Nephron (organoid): ENCODE measurements around the gene SPC24.
"Not testable (repeated sequence)": the region's sequence is repeated elsewhere in the genome, so short reads cannot be mapped to it uniquely, and the experiment has no call there.

Experiments
- H3K27ac Mint-ChIP-seq, 3 experiments: 2 replicates each; pipeline ENCODE4 v1.8.0; 2020; ENCODE audit warnings: mixed read lengths in 3 of 3, mild to moderate bottlenecking in 2 of 3, moderate library complexity in 1 of 3
- H3K27me3 Mint-ChIP-seq: 2 replicates; pipeline ENCODE4 v1.8.0; 2021; ENCODE audit warnings: low read depth, mild to moderate bottlenecking, moderate library complexity, mixed read lengths
- H3K36me3 Mint-ChIP-seq: 2 replicates; pipeline ENCODE4 v1.8.0; 2020; ENCODE audit warnings: low read depth, mixed read lengths
- H3K4me1 Mint-ChIP-seq: 2 replicates; pipeline ENCODE4 v1.8.0; 2020; ENCODE audit warnings: mixed read lengths
- H3K4me3 Mint-ChIP-seq, 3 experiments: 2 replicates each; pipeline ENCODE4 v1.8.0; 2020; ENCODE audit warnings: mild to moderate bottlenecking in 3 of 3, mixed read lengths in 3 of 3, moderate library complexity in 2 of 3
- H3K9me3 Mint-ChIP-seq: 2 replicates; pipeline ENCODE4 v1.8.0; 2020; ENCODE audit warnings: mixed read lengths
- TF ChIP-seq, protein P1 (sequence below), 3 experiments: fragments of 200-600 bp; sonication (generic); IDR thresholded peaks; one replicate each; pipeline ENCODE4 v1.5.0; 2021; ENCODE audit warnings: antibody characterized with exemption in 3 of 3; ENCODE audit not compliant: unreplicated experiment in 3 of 3

SPC24 gene

DNA sequence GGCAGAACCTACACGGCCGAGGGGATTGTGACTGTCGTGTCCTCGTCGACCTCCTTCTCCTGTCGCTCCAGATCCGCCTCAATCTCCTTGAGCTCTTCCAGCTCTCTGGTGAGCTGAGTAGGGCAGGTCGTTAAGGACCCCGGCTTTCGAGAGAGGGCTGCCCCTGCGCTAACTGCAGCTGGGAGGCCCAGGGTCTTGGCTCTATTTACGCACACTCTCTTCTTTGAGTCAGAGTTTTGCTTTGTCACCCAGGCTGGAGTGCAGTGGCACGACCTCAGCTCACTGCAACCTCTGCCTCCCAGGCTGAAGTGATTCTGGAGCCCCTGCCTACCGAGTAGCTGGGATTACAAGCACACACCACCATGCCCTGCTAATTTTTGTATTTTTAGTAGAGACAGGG, 7.6 kb downstream of the SPC24 start:
- Mint-ChIP-seq H3K4me3 (no peak overlapping the region), H3K4me1 (peaks cover 22% of the 10 kb centered on the region), H3K27me3 (no peaks in the 10 kb centered on the region), H3K27ac (peak overlapping the region; percentile 28 to 72 (median 70)), H3K9me3 (no peaks in the 10 kb centered on the region), H3K36me3 (peaks cover 17% of the 10 kb centered on the region)
- TF ChIP-seq, protein P1, sequence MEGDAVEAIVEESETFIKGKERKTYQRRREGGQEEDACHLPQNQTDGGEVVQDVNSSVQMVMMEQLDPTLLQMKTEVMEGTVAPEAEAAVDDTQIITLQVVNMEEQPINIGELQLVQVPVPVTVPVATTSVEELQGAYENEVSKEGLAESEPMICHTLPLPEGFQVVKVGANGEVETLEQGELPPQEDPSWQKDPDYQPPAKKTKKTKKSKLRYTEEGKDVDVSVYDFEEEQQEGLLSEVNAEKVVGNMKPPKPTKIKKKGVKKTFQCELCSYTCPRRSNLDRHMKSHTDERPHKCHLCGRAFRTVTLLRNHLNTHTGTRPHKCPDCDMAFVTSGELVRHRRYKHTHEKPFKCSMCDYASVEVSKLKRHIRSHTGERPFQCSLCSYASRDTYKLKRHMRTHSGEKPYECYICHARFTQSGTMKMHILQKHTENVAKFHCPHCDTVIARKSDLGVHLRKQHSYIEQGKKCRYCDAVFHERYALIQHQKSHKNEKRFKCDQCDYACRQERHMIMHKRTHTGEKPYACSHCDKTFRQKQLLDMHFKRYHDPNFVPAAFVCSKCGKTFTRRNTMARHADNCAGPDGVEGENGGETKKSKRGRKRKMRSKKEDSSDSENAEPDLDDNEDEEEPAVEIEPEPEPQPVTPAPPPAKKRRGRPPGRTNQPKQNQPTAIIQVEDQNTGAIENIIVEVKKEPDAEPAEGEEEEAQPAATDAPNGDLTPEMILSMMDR (IDR thresholded peaks at IDR 0.05; ENCODE audit: unreplicated experiment in 3 of 3): no peak

DNA sequence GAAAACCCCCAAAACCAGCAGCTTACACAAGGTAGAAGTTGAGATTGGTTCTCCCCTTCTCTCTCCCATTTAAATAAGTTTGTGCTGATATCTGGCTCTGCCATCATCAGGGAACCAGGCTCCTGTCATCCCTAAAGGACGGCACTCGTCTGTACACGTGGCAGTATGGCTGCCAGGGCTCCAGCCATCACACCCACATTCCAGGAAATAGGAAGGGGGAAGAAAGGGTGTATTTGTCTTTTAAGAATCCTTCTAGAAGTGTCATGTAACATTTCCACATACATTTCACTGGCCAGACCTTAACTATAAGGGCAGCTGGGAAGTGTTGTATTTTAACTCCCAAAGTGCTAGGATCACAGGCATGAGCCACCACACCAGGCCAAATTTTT, 10.1 kb downstream of the SPC24 start:
- Mint-ChIP-seq H3K27me3 (no peaks in the 10 kb centered on the region), H3K4me3 (no peak overlapping the region), H3K4me1 (peaks cover 13% of the 10 kb centered on the region), H3K27ac (peak overlapping the region; percentile 88 to 92 (median 90)), H3K9me3 (no peaks in the 10 kb centered on the region), H3K36me3 (peaks cover 12% of the 10 kb centered on the region)
- TF ChIP-seq, protein P1 (IDR thresholded peaks at IDR 0.05; ENCODE audit: unreplicated experiment in 3 of 3): no peak

DNA sequence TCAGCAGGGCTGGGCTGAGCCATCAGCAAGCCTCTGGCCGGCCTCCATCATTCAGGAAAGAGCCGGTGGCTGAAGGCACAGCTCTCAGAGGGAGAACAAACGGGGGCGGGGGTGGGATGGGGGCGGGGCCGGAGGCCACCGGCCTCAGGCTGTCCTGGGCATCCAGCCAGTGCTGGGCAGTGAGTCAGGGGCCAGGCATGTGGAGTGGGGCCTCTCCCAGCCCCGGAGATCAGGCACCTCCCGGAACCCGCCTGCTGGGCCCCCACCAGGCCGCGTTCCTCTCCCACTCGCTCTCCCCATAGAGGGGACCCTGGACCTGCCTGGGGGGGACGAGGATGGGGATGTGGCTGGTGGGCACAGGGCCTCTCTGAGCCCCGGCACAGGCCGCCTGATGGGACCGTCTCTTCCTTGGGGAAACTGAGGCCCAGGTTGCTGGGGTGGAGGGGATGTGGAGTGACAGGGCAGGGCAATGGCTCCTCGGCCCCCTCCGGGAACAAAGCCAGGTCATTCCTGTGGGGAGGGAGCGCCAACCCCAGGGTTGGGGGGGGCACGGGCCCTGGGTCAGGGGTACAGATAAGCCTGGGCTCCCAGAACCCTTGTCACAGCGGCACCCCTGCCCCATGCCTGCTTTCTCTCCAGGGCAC, 12.9 kb downstream of the SPC24 start:
- H3K4me1 Mint-ChIP-seq: peaks cover 29% of the 10 kb centered on the region
- H3K9me3 Mint-ChIP-seq: no peaks in the 10 kb centered on the region
- TF ChIP-seq, protein P1 (IDR thresholded peaks at IDR 0.05; ENCODE audit: unreplicated experiment in 3 of 3): no peak
- peaks cover 3% of the 10 kb centered on the region for H3K27me3 Mint-ChIP-seq
- H3K27ac Mint-ChIP-seq: peak overlapping the region; percentile 97 to 99 (median 98)
- H3K4me3 Mint-ChIP-seq: peak overlapping the region in 2 of 3 experiments; percentile 26 to 34
- H3K36me3 Mint-ChIP-seq: peaks cover 12% of the 10 kb centered on the region

DNA sequence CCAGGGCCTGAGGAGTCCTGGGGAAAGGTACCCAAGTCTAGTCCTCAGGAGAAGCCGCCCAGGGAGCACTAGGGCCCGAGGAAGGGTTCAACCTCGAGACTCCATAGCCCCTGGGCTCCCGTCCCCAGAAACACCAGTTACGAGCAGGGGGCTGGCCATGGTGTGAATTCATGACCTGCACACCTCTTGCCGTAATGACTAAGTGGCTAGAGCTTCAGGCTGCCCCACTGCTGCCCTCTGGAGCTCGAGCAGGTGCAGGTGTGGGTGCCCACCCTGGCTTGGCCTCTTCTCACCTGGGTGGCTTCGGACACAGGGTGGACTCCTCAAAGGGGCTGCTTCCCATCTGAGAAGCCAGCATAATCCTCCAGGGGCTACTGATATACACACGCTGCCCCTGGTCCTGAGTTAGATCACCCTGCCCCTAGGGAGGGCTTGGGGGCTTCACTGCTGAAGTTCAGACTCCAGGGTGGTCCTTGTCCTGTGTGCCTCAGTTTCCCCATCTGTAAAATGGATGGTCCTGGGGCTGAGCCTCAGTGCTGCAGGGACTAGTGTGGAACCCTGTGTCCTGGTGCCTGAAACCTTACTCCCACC, 13.6 kb downstream of the SPC24 start:
- Mint-ChIP-seq H3K36me3 (peaks cover 11% of the 10 kb centered on the region), H3K4me3 (peak overlapping the region; percentile 4 to 34 (median 26)), H3K27ac (peak overlapping the region; percentile 97 to 99 (median 98)), H3K4me1 (peaks cover 31% of the 10 kb centered on the region), H3K9me3 (no peaks in the 10 kb centered on the region), H3K27me3 (peaks cover 3% of the 10 kb centered on the region)
- TF ChIP-seq, protein P1 (IDR thresholded peaks at IDR 0.05; ENCODE audit: unreplicated experiment in 3 of 3): no peak

DNA sequence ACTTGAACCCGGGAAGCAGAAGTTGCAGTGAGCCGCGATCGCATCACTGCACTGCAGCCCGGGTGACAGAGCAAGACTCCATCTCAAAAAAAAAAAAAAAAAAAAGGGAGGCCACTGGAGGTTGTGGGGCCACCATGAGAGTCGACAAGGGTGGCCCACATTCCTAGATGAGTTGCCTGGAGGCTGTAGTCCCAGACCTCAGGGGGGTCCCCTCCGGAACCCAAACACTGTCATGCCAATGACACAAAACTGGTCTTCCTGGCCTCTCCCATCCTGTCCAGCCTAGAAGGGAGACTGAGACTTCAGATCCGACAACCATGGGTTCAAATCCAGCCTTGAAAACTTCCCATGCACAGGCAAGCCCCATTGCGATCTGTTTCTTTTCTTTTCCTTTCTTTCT, 14.7 kb downstream of the SPC24 start:
- peaks cover 3% of the 10 kb centered on the region for H3K27me3 Mint-ChIP-seq
- H3K4me1 Mint-ChIP-seq: peaks cover 38% of the 10 kb centered on the region
- H3K27ac Mint-ChIP-seq: peak overlapping the region in 2 of 3 experiments; percentile 73 to 97
- TF ChIP-seq, protein P1 (IDR thresholded peaks at IDR 0.05; ENCODE audit: unreplicated experiment in 3 of 3): no peak
- H3K36me3 Mint-ChIP-seq: peaks cover 6% of the 10 kb centered on the region
- no peaks in the 10 kb centered on the region for H3K9me3 Mint-ChIP-seq
- H3K4me3 Mint-ChIP-seq: no peak overlapping the region

DNA sequence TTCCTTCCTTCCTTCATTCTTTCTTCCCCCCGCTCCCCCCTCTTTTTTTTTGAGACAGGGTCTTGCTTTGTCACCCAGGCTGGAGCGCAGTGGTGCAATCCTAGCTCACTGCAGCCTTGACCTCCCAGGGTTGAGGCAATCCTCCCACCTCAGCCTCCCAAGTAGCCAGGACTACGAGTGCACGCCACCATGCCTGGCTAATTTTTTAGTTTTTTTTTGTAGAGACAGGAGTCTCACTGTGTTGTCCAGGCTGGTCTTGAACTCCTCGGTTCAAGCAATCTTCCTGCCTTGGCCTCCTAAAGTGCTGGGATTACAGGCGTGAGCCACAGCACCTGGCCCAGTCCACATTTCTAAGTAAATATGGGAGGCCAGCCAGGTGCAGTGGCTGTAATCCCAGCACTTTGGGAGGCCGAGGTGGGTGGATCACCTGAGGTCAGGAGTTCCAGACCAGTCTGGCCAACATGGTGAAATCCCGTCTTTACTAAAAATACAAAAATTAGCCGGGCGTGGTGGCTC, 15.5 kb downstream of the SPC24 start:
- H3K27me3 Mint-ChIP-seq, H3K9me3 Mint-ChIP-seq, H3K36me3 Mint-ChIP-seq: not testable (repeated sequence)
- peak overlapping the region; percentile 95 to 99 (median 99) for H3K27ac Mint-ChIP-seq
- H3K4me1 Mint-ChIP-seq: peaks cover 38% of the 10 kb centered on the region
- H3K4me3 Mint-ChIP-seq: peak overlapping the region in 1 of 3 experiments; percentile 48
